IMR-90 (cell line): ENCODE data around the gene SCYGR1. TPM values are rescaled to one million over a fixed set of nuclear protein-coding genes. Genes with fewer than 3 reads are reported as not detected.

Experiments used
- ATAC-seq: fragments of 200-7000 bp; cut with Tn5 transposase; 2 replicates; pipeline ENCODE4 v1.9.1; 2020; ENCODE audit warnings: low read depth, mild to moderate bottlenecking, moderate library complexity
- BruUV-seq: library from RNA; stranded (reverse); fragments of 400-500 nt; replicated peaks from 2 replicates; lab custom pipeline; 2021; lab: Mats Ljungman, UMichigan
- CTCF ChIA-PET: fragments of 300-600 bp; formaldehyde crosslinking; extraction: SDS; loops from one replicate; lab custom pipeline; 2021; ENCODE audit warnings: antibody characterized with exemption; lab: Yijun Ruan, JAX
- POLR2A ChIA-PET: fragments of 300-600 bp; sonication (Branson Sonifier 250); formaldehyde crosslinking; loops from one replicate; lab custom pipeline; 2022; ENCODE audit warnings: antibody characterized with exemption; ENCODE audit not compliant: unreplicated experiment; lab: Charles Lee
- DNase-seq: peaks from one replicate; pipeline ENCODE4 v3.0.0; 2013
- H2AFZ ChIP-seq: replicated peaks from 2 replicates; pipeline ENCODE3; 2013; ENCODE audit warnings: low read length, mild to moderate bottlenecking; ENCODE audit not compliant: poor library complexity
- H2AK5ac ChIP-seq: 2 replicates; pipeline ENCODE4 v1.6.1; 2013; ENCODE audit warnings: low read depth, low read length, inconsistent platforms
- H2AK9ac ChIP-seq: replicated peaks from 2 replicates; pipeline ENCODE3; 2013; ENCODE audit warnings: mild to moderate bottlenecking, low read depth, low read length, moderate library complexity; ENCODE audit not compliant: poor library complexity
- H2BK120ac ChIP-seq: 2 replicates; pipeline ENCODE4 v1.6.1; 2013; ENCODE audit warnings: low read depth, low read length, inconsistent platforms
- H2BK15ac ChIP-seq: 3 replicates; pipeline ENCODE4 v1.6.1; 2013; ENCODE audit warnings: low read depth, low read length, inconsistent platforms
- H2BK20ac ChIP-seq: 2 replicates; pipeline ENCODE4 v1.6.1; 2013; ENCODE audit warnings: low read depth, mild to moderate bottlenecking, inconsistent platforms, low read length, moderate library complexity
- H2BK5ac ChIP-seq: 2 replicates; pipeline ENCODE4 v1.6.1; 2013; ENCODE audit warnings: mild to moderate bottlenecking, low read depth, low read length, inconsistent platforms; ENCODE audit not compliant: poor library complexity, severe bottlenecking
- H3K14ac ChIP-seq: replicated peaks from 2 replicates; pipeline ENCODE4 v1.6.1; 2013; ENCODE audit warnings: low read depth, low read length, inconsistent platforms
- H3K18ac ChIP-seq: 2 replicates; pipeline ENCODE4 v1.6.1; 2013; ENCODE audit warnings: low read depth, low read length, control low read depth
- H3K23ac ChIP-seq: 2 replicates; pipeline ENCODE4 v1.6.1; 2013; ENCODE audit warnings: low read depth, low read length, inconsistent platforms
- H3K27ac ChIP-seq: 2 replicates; pipeline ENCODE4 v1.5.1; 2013; ENCODE audit warnings: mild to moderate bottlenecking, control low read depth, low read length; ENCODE audit not compliant: insufficient read depth
- H3K27me3 ChIP-seq: 2 replicates; pipeline ENCODE4 v1.6.1; 2013; ENCODE audit warnings: low read length; ENCODE audit not compliant: control insufficient read depth, insufficient read depth
- H3K36me3 ChIP-seq: 2 replicates; pipeline ENCODE4 v1.6.1; 2013; ENCODE audit warnings: low read length, mixed read lengths; ENCODE audit not compliant: control insufficient read depth, insufficient read depth
- H3K4ac ChIP-seq: 2 replicates; pipeline ENCODE4 v1.6.1; 2013; ENCODE audit warnings: low read depth, low read length, inconsistent platforms
- H3K4me1 ChIP-seq: 2 replicates; pipeline ENCODE4 v1.6.1; 2013; ENCODE audit warnings: low read length, mixed read lengths; ENCODE audit not compliant: control insufficient read depth, insufficient read depth
- H3K4me2 ChIP-seq: 2 replicates; pipeline ENCODE4 v1.6.1; 2013; ENCODE audit warnings: low read depth, mild to moderate bottlenecking, control low read depth, low read length, moderate library complexity
- H3K4me3 ChIP-seq: 2 replicates; pipeline ENCODE4 v1.5.1; 2013; ENCODE audit warnings: low read depth, mild to moderate bottlenecking, control low read depth, low read length, moderate library complexity; ENCODE audit not compliant: insufficient read depth
- H3K56ac ChIP-seq: 2 replicates; pipeline ENCODE4 v1.6.1; 2013; ENCODE audit warnings: low read length, inconsistent platforms; ENCODE audit not compliant: insufficient read depth; ENCODE audit errors: extremely low read depth
- H3K79me1 ChIP-seq, 2 experiments: 2 replicates each; pipeline ENCODE4 v1.6.1; 2013; ENCODE audit warnings: low read length in 2 of 2, inconsistent platforms in 1 of 2, low read depth in 1 of 2
- H3K9ac ChIP-seq: 2 replicates; pipeline ENCODE4 v1.6.1; 2013; ENCODE audit warnings: low read depth, low read length, control low read depth
- H3K9me1 ChIP-seq: 2 replicates; pipeline ENCODE4 v1.6.1; 2013; ENCODE audit warnings: low read length, inconsistent platforms; ENCODE audit not compliant: insufficient read depth
- H3K9me3 ChIP-seq: 2 replicates; pipeline ENCODE4 v1.6.1; 2013; ENCODE audit warnings: low read length; ENCODE audit not compliant: control insufficient read depth, insufficient read depth
- H4K20me1 ChIP-seq: 2 replicates; pipeline ENCODE4 v1.6.1; 2013; ENCODE audit warnings: low read length, inconsistent platforms; ENCODE audit not compliant: insufficient read depth
- H4K5ac ChIP-seq: 2 replicates; pipeline ENCODE4 v1.6.1; 2013; ENCODE audit warnings: mild to moderate bottlenecking, low read depth, low read length, control low read depth
- H4K8ac ChIP-seq, 2 experiments: 2 replicates each; pipeline ENCODE4 v1.6.1; 2013; ENCODE audit warnings: low read depth in 2 of 2, low read length in 2 of 2, control low read depth in 1 of 2, inconsistent platforms in 1 of 2
- H4K91ac ChIP-seq: 2 replicates; pipeline ENCODE4 v1.6.1; 2013; ENCODE audit warnings: low read depth, low read length, inconsistent platforms; ENCODE audit not compliant: insufficient read depth
- BHLHE40 ChIP-seq: fragments of 150-350 bp; IDR thresholded peaks from 2 replicates; pipeline ENCODE4 v1.6.1; 2016; ENCODE audit warnings: mild to moderate bottlenecking, low read depth, low read length
- CEBPB ChIP-seq: IDR thresholded peaks from 2 replicates; pipeline ENCODE4 v1.6.1; 2012; ENCODE audit warnings: low read depth, low read length, improper control_type of control experiment
- CHD1 ChIP-seq: IDR thresholded peaks from 2 replicates; pipeline ENCODE4 v1.6.1; 2012; ENCODE audit warnings: low read depth, low read length, improper control_type of control experiment
- FOS ChIP-seq: fragments of 150-350 bp; IDR thresholded peaks from 2 replicates; pipeline ENCODE4 v1.6.1; 2016; ENCODE audit warnings: low read depth, low read length
- MAFK ChIP-seq: IDR thresholded peaks from 2 replicates; pipeline ENCODE4 v1.6.1; 2012; ENCODE audit warnings: low read depth, low read length, improper control_type of control experiment
- MAZ ChIP-seq: IDR thresholded peaks from 2 replicates; pipeline ENCODE4 v1.6.1; 2012; ENCODE audit warnings: low read depth, mild to moderate bottlenecking, low read length, improper control_type of control experiment, moderate library complexity, borderline replicate concordance
- MXI1 ChIP-seq: IDR thresholded peaks from 2 replicates; pipeline ENCODE4 v1.6.1; 2012; ENCODE audit warnings: low read depth, mild to moderate bottlenecking, low read length, moderate library complexity, borderline replicate concordance
- NFE2L2 ChIP-seq: fragments of 150-350 bp; IDR thresholded peaks from 2 replicates; pipeline ENCODE4 v1.6.1; 2016; ENCODE audit warnings: low read depth, mild to moderate bottlenecking, low read length
- POLR2A ChIP-seq: IDR thresholded peaks from 2 replicates; pipeline ENCODE4 v1.6.1; 2012; ENCODE audit warnings: mild to moderate bottlenecking, low read depth, low read length
- RAD21 ChIP-seq: IDR thresholded peaks from 2 replicates; pipeline ENCODE4 v1.6.1; 2012; ENCODE audit warnings: low read length, improper control_type of control experiment
- RCOR1 ChIP-seq: IDR thresholded peaks from 2 replicates; pipeline ENCODE4 v1.6.1; 2012; ENCODE audit warnings: mild to moderate bottlenecking, low read length, improper control_type of control experiment; ENCODE audit not compliant: insufficient replicate concordance
- RFX5 ChIP-seq: IDR thresholded peaks from 2 replicates; pipeline ENCODE4 v1.8.0; 2012; ENCODE audit warnings: low read depth, mild to moderate bottlenecking, low read length, moderate library complexity
- SMC3 ChIP-seq: fragments of 150-350 bp; IDR thresholded peaks from 2 replicates; pipeline ENCODE4 v1.6.1; 2016; ENCODE audit warnings: low read depth, mild to moderate bottlenecking, antibody characterized with exemption, low read length, moderate library complexity
- WGBS, 2 experiments: methylation state at CpG; one replicate each; pipeline versions ENCODE4 v1.1.5 to v1.1.7; 2013; ENCODE audit warnings: missing lambda C conversion rate in 2 of 2; ENCODE audit not compliant: insufficient read length in 1 of 2; ENCODE audit errors: extremely low coverage in 2 of 2; 5-methylcytosine and 5-hydroxymethylcytosine counted together
- dilution Hi-C: fragments of 300-500 bp; cut with HindIII; formaldehyde crosslinking; loops from one replicate; pipeline ENCODE4 v1.14.3; 2018; ENCODE audit warnings: low sequenced_read_pairs; ENCODE audit not compliant: unreplicated experiment
- in situ Hi-C: fragments of 300-500 bp; cut with MboI; formaldehyde crosslinking; loops from 3 replicates; pipeline ENCODE4 v1.14.3; 2019; ENCODE audit warnings: low sequenced_read_pairs, inconsistent platforms, mixed read lengths
- intact Hi-C: fragments of 100-400 bp; cut with micrococcal nuclease; formaldehyde crosslinking; loops from 2 replicates; pipeline ENCODE4 v1.10.0; 2022
- polyA plus RNA-seq, 3 experiments: library from polyadenylated mRNA; depleted of rRNA; stranded (reverse); fragments of >200 nt; gene quantifications; 2 replicates each; pipeline ENCODE4 v1.2.3, GENCODE V29; 2012; ENCODE audit warnings: low replicate concordance in 1 of 3
- total RNA-seq: library from RNA; depleted of rRNA; stranded (reverse); fragments of >200 nt; gene quantifications from 2 replicates; pipeline ENCODE4 v1.2.3, GENCODE V29; 2012
- TF ChIP-seq, protein P1 (sequence below): conservative IDR thresholded peaks from 2 replicates; pipeline ENCODE4 v1.5.1; 2012; ENCODE audit warnings: mild to moderate bottlenecking, low read depth, low read length, improper control_type of control experiment
- TF ChIP-seq, protein P2 (sequence below): fragments of 150-350 bp; IDR thresholded peaks from 2 replicates; pipeline ENCODE4 v1.6.1; 2016; ENCODE audit warnings: low read depth, mild to moderate bottlenecking, low read length, moderate library complexity, borderline replicate concordance
- TF ChIP-seq, protein P3 (sequence below): fragments of 150-350 bp; IDR thresholded peaks from 2 replicates; pipeline ENCODE4 v1.6.1; 2017; ENCODE audit warnings: mild to moderate bottlenecking, antibody characterized with exemption, low read length, low read depth

Gene SCYGR1
- total and polyA plus RNA-seq, 2 of the 4 experiments (the other 2 are of a cell fraction) = not detected

DNA sequence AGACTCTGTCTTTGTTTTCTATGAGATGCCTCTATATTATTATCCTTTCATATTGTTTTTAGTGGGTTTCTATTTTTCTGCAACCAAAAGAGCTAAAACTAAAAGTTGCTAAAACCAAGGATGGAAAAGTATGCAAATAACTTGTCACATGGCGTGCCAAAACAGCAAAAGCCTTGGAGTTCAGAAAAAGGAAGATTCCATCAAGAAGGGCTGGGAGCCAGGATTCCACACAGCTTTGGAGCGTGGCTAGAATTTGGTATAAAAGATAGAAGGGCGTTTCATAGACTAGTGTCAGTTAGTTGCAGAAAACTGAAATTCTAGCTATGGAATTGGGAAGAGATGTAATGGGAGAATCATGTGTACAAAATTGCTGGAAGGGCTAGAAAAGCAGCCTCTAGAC, 4.1 kb downstream of the SCYGR1 start:
- 77% methylated on average over 3 of the region's 3 CpGs; no CpG with 5 or more reads in 1 of the 2 experiments for WGBS, 2 experiments
- no TSS peak for BruUV-seq
- H2BK120ac ChIP-seq = no peak overlapping the region
- POLR2A ChIA-PET = no interaction called here
- H3K79me1 ChIP-seq = no peaks in the 10 kb centered on the region
- H3K23ac ChIP-seq = no peak overlapping the region
- no peak overlapping the region for H4K8ac ChIP-seq
- no peak overlapping the region for H3K9ac ChIP-seq
- no peak for DNase-seq
- H3K27me3 ChIP-seq = no peaks in the 10 kb centered on the region
- H3K27ac ChIP-seq = no peak overlapping the region
- H3K4me3 ChIP-seq = no peak overlapping the region
- H3K4me2 ChIP-seq = no peak overlapping the region
- H2BK15ac ChIP-seq = no peak overlapping the region
- dilution Hi-C loops (no loop called here), intact Hi-C loops (no loop called here), in situ Hi-C loops (no loop called here)
- H4K5ac ChIP-seq = no peak overlapping the region; the same call in 1 of the 2 replicates
- H2BK20ac ChIP-seq = no peak overlapping the region
- H3K18ac ChIP-seq = peak overlapping the region; percentile 41
- no peak overlapping the region for H2AFZ ChIP-seq
- H3K4me1 ChIP-seq = peaks cover 3% of the 10 kb centered on the region
- H2BK5ac ChIP-seq = no peak overlapping the region
- CTCF ChIA-PET = no interaction called here
- no peak overlapping the region for H3K14ac ChIP-seq
- no peaks in the 10 kb centered on the region for H3K36me3 ChIP-seq
- H4K91ac ChIP-seq = no peak overlapping the region
- no peaks in the 10 kb centered on the region for H4K20me1 ChIP-seq
- ATAC-seq = no peak
- H2AK9ac ChIP-seq = no peak overlapping the region
- H2AK5ac ChIP-seq = no peak overlapping the region
- no peak overlapping the region for H3K4ac ChIP-seq
- TF ChIP-seq MAZ (no peak), MAFK (no peak), RCOR1 (no peak), FOS (no peak), CHD1 (no peak), POLR2A (no peak), BHLHE40 (no peak), RFX5 (no peak), MXI1 (no peak), SMC3 (no peak), CEBPB (no peak), NFE2L2 (no peak), RAD21 (no peak)
- TF ChIP-seq, protein P1, sequence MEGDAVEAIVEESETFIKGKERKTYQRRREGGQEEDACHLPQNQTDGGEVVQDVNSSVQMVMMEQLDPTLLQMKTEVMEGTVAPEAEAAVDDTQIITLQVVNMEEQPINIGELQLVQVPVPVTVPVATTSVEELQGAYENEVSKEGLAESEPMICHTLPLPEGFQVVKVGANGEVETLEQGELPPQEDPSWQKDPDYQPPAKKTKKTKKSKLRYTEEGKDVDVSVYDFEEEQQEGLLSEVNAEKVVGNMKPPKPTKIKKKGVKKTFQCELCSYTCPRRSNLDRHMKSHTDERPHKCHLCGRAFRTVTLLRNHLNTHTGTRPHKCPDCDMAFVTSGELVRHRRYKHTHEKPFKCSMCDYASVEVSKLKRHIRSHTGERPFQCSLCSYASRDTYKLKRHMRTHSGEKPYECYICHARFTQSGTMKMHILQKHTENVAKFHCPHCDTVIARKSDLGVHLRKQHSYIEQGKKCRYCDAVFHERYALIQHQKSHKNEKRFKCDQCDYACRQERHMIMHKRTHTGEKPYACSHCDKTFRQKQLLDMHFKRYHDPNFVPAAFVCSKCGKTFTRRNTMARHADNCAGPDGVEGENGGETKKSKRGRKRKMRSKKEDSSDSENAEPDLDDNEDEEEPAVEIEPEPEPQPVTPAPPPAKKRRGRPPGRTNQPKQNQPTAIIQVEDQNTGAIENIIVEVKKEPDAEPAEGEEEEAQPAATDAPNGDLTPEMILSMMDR = no peak
- TF ChIP-seq, protein P2, sequence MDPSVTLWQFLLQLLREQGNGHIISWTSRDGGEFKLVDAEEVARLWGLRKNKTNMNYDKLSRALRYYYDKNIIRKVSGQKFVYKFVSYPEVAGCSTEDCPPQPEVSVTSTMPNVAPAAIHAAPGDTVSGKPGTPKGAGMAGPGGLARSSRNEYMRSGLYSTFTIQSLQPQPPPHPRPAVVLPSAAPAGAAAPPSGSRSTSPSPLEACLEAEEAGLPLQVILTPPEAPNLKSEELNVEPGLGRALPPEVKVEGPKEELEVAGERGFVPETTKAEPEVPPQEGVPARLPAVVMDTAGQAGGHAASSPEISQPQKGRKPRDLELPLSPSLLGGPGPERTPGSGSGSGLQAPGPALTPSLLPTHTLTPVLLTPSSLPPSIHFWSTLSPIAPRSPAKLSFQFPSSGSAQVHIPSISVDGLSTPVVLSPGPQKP = no peak
- TF ChIP-seq, protein P3, sequence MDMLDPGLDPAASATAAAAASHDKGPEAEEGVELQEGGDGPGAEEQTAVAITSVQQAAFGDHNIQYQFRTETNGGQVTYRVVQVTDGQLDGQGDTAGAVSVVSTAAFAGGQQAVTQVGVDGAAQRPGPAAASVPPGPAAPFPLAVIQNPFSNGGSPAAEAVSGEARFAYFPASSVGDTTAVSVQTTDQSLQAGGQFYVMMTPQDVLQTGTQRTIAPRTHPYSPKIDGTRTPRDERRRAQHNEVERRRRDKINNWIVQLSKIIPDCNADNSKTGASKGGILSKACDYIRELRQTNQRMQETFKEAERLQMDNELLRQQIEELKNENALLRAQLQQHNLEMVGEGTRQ = no peak
- no peaks in the 10 kb centered on the region for H3K9me1 ChIP-seq
- no peak overlapping the region; the same call in 1 of the 2 replicates for H3K56ac ChIP-seq
- no peaks in the 10 kb centered on the region for H3K9me3 ChIP-seq
